A673 (cell line): ENCODE measurements around the gene CUEDC2. TPM values are rescaled to one million over a fixed set of nuclear protein-coding genes. Genes with fewer than 3 reads are reported as not detected.

Experiments used
- BruUV-seq: library from RNA; stranded (reverse); fragments of 400-500 nt; replicated peaks from 2 replicates; lab custom pipeline; 2021; lab: Mats Ljungman, UMichigan
- CTCF ChIA-PET: fragments of 300-600 bp; sonication (Branson Sonifier 250); formaldehyde crosslinking; loops from one replicate; lab custom pipeline; 2022; ENCODE audit warnings: antibody characterized with exemption; lab: Charles Lee
- POLR2A ChIA-PET: fragments of 300-600 bp; sonication (Branson Sonifier 250); formaldehyde crosslinking; loops from one replicate; lab custom pipeline; 2022; ENCODE audit warnings: antibody characterized with exemption; ENCODE audit not compliant: low non-redundant PET; lab: Charles Lee
- DNase-seq: peaks from one replicate; pipeline ENCODE4 v3.0.0-alpha.2; 2015; ENCODE audit warnings: low spot score
- H3K27ac ChIP-seq: fragments of 200-600 bp; sonication (generic); 2 replicates; pipeline ENCODE4 v1.5.1; 2016; ENCODE audit warnings: mixed run types, low read depth, mild to moderate bottlenecking, mixed read lengths, antibody characterized with exemption, low read length; ENCODE audit not compliant: poor library complexity, severe bottlenecking
- H3K27me3 ChIP-seq: fragments of 200-600 bp; sonication (generic); replicated peaks from 2 replicates; pipeline ENCODE4 v1.6.1; 2017; ENCODE audit warnings: mixed run types, low read depth, mild to moderate bottlenecking, mixed read lengths, antibody characterized with exemption, low read length; ENCODE audit not compliant: insufficient read depth, poor library complexity
- H3K36me3 ChIP-seq: fragments of 200-600 bp; sonication (generic); 2 replicates; pipeline ENCODE4 v1.6.1; 2016; ENCODE audit warnings: mixed run types, mild to moderate bottlenecking, mixed read lengths, antibody characterized with exemption, low read length; ENCODE audit not compliant: insufficient read depth, poor library complexity, severe bottlenecking
- H3K4me1 ChIP-seq: fragments of 200-600 bp; sonication (generic); 2 replicates; pipeline ENCODE4 v1.6.1; 2017; ENCODE audit warnings: mixed run types, mild to moderate bottlenecking, mixed read lengths, antibody characterized with exemption, low read length; ENCODE audit not compliant: insufficient read depth, poor library complexity, severe bottlenecking
- H3K4me3 ChIP-seq: fragments of 200-600 bp; sonication (generic); 2 replicates; pipeline ENCODE4 v1.5.1; 2016; ENCODE audit warnings: low read depth, mixed run types, mild to moderate bottlenecking, mixed read lengths, low read length; ENCODE audit not compliant: poor library complexity, severe bottlenecking
- H3K9me3 ChIP-seq: fragments of 200-600 bp; sonication (generic); 2 replicates; pipeline ENCODE4 v1.6.1; 2016; ENCODE audit warnings: mixed run types, low read depth, mild to moderate bottlenecking, mixed read lengths, antibody characterized with exemption, low read length; ENCODE audit not compliant: poor library complexity, severe bottlenecking
- EZH2 ChIP-seq: fragments of 200-600 bp; sonication (generic); IDR thresholded peaks from 2 replicates; pipeline ENCODE4 v1.6.1; 2017; ENCODE audit warnings: borderline replicate concordance, low read depth, mild to moderate bottlenecking, mixed read lengths, antibody characterized with exemption, low read length; ENCODE audit not compliant: poor library complexity, severe bottlenecking
- intact Hi-C: fragments of 100-400 bp; cut with micrococcal nuclease; formaldehyde crosslinking; loops from one replicate; pipeline ENCODE4 v1.10.0; 2022; ENCODE audit not compliant: unreplicated experiment
- total RNA-seq: library from RNA; stranded (reverse); gene quantifications from 2 replicates; pipeline ENCODE4 v1.2.3, GENCODE V29; 2021
- TF ChIP-seq, protein P1 (sequence below): fragments of 300-800, 200-600 bp; sonication (generic); conservative IDR thresholded peaks from 2 replicates; pipeline ENCODE4 v1.5.1; 2017; ENCODE audit warnings: low read depth, mild to moderate bottlenecking, antibody characterized with exemption, low read length, moderate library complexity, mixed read lengths

The CUEDC2 gene
- total RNA-seq, 1 experiment from 2014 or later: 63.7 TPM

DNA sequence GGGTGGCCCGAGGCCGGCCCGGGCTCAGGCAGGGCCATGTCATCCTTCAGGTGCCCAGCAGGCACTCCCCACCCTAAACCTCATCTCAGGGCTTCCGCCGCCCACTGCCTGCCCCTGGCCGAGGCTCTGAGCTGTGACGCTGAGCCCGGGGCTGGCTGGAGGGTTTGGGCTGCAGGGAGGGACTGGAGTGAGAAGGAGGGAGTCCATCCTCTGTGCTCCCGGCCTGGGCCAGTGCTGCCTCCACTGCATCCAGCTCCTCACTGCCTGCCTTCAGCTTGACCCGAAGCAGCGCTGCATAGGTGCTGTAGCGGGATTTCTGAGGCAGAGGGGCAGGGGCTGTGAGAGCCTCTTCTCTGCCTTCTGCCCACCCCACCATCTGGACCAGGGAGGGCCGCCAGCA is 29.3 kb downstream of the CUEDC2 start:
- intact Hi-C loops: no loop called here
- Histone ChIP-seq H3K27ac (no peak overlapping the region), H3K36me3 (no peaks in the 10 kb centered on the region), H3K4me1 (peaks cover 4% of the 10 kb centered on the region), H3K9me3 (no peaks in the 10 kb centered on the region), H3K4me3 (no peak overlapping the region), H3K27me3 (no peaks in the 10 kb centered on the region)
- ChIA-PET CTCF (interaction anchor here (1.1 to 1.5 kb wide), 4 partner anchors 18 to 234 kb away, joined by 3 to 7 read pairs (median 4); partner anchors contain the start of gene FBXL15), POLR2A (no interaction called here)
- no TSS peak for BruUV-seq
- DNase-seq: no peak
- TF ChIP-seq, protein P1, sequence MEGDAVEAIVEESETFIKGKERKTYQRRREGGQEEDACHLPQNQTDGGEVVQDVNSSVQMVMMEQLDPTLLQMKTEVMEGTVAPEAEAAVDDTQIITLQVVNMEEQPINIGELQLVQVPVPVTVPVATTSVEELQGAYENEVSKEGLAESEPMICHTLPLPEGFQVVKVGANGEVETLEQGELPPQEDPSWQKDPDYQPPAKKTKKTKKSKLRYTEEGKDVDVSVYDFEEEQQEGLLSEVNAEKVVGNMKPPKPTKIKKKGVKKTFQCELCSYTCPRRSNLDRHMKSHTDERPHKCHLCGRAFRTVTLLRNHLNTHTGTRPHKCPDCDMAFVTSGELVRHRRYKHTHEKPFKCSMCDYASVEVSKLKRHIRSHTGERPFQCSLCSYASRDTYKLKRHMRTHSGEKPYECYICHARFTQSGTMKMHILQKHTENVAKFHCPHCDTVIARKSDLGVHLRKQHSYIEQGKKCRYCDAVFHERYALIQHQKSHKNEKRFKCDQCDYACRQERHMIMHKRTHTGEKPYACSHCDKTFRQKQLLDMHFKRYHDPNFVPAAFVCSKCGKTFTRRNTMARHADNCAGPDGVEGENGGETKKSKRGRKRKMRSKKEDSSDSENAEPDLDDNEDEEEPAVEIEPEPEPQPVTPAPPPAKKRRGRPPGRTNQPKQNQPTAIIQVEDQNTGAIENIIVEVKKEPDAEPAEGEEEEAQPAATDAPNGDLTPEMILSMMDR: no peak
- TF ChIP-seq EZH2: no peak

DNA sequence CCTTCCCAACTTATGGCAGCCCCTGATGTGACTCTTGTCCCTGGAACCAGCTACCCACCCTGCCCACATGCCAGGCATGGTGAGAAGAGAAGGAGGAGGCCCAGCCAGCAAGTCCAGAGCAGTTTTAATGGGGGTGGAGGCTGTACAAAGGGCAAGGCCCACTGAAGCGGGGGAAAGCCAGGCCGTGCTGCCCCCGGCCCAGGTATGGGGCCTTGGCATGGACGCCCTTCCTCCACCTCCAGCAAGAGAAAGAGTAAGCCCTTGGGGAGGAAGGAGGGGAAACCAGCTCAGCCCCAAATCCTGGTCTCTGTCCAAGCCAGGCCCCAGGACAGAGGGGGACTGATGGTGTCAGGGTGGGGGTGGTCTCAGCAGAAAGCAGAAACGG is 29.9 kb downstream of the CUEDC2 start:
- no peak for DNase-seq
- no TSS peak for BruUV-seq
- peaks cover 4% of the 10 kb centered on the region for H3K4me1 ChIP-seq
- no peak overlapping the region for H3K4me3 ChIP-seq
- TF ChIP-seq, protein P1: no peak
- TF ChIP-seq EZH2: no peak
- H3K36me3 ChIP-seq: no peaks in the 10 kb centered on the region
- no peaks in the 10 kb centered on the region for H3K9me3 ChIP-seq
- CTCF ChIA-PET: interaction anchor here (1.1 to 1.3 kb wide), 2 partner anchors 172 to 176 kb away, joined by 3 to 7 read pairs; no protein-coding TSS in a partner anchor
- no peaks in the 10 kb centered on the region for H3K27me3 ChIP-seq
- H3K27ac ChIP-seq: no peak overlapping the region
- intact Hi-C loops: no loop called here
- POLR2A ChIA-PET: interaction anchor here (0.6 kb wide), 1 partner anchor 11 kb away, joined by 4 read pairs; no protein-coding TSS in a partner anchor

DNA sequence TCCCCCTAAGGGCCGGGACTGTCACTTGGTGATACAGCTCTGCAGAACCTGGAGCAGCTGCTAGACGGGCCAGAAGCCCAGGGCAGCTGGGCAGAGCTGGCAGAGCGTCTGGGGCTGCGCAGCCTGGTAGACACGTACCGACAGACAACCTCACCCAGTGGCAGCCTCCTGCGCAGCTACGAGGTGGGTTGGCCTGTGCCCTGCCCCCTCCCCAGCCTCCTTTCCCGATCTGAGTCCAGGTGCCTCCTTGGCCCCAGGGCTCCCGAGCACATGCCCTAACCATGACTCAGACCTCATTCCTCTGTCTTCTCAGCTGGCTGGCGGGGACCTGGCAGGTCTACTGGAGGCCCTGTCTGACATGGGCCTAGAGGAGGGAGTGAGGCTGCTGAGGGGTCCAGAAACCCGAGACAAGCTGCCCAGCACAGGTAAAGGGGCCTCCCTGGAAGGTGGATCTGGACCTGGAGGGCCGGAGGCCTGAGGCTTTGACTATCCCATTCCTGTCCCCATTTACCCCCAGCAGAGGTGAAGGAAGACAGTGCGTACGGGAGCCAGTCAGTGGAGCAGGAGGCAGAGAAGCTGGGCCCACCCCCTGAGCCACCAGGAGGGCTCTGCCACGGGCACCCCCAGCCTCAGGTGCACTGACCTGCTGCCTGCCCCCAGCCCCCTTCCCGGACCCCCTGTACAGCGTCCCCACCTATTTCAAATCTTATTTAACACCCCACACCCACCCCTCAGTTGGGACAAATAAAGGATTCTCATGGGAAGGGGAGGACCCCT is 30.5 kb downstream of the CUEDC2 start:
- no peak overlapping the region for H3K27ac ChIP-seq
- H3K9me3 ChIP-seq: no peaks in the 10 kb centered on the region
- ChIA-PET POLR2A (interaction anchor here (0.6 kb wide), 1 partner anchor 12 kb away, joined by 4 read pairs; no protein-coding TSS in a partner anchor), CTCF (interaction anchor here (1.1 kb wide), 1 partner anchor 175 kb away, joined by 3 read pairs; no protein-coding TSS in a partner anchor)
- H3K36me3 ChIP-seq: no peaks in the 10 kb centered on the region
- TF ChIP-seq, protein P1: no peak
- TF ChIP-seq EZH2: no peak
- DNase-seq: no peak
- no peak overlapping the region for H3K4me3 ChIP-seq
- no peaks in the 10 kb centered on the region for H3K27me3 ChIP-seq
- intact Hi-C loops: no loop called here
- peaks cover 4% of the 10 kb centered on the region for H3K4me1 ChIP-seq
- no TSS peak for BruUV-seq
